Common myeloid progenitor, CD34-positive (primary cell): ENCODE data around the gene SLC22A23.

Experiments used
- CTCF ChIA-PET: fragments of 350-600 bp; sonication (Branson Sonifier 250); formaldehyde crosslinking; loops from one replicate; lab custom pipeline; 2021; ENCODE audit warnings: antibody characterized with exemption; lab: Charles Lee
- POLR2A ChIA-PET: fragments of 350-600 bp; sonication (Branson Sonifier 250); formaldehyde crosslinking; loops from one replicate; lab custom pipeline; 2021; ENCODE audit warnings: antibody characterized with exemption; lab: Charles Lee
- DNase-seq, 3 donors: peaks; one replicate each; pipeline versions ENCODE4 v3.0.0 to v3.0.0-alpha.2; 2013
- H3K27ac ChIP-seq, 2 experiments: 1 replicate in 1 of 2; 2 replicates in 1 of 2; pipeline ENCODE4 v1.7.0; 2013; ENCODE audit warnings: inconsistent platforms in 2 of 2, low read length in 2 of 2, mild to moderate bottlenecking in 2 of 2, low read depth in 1 of 2, moderate library complexity in 1 of 2; ENCODE audit not compliant: severe bottlenecking in 2 of 2, insufficient read depth in 1 of 2, poor library complexity in 1 of 2
- H3K27me3 ChIP-seq, 5 experiments: replicated peaks in 2 of 5; 1 replicate in 3 of 5; 2 replicates in 2 of 5; pipeline versions ENCODE4 v1.6.1 to v1.7.0; 2013; ENCODE audit warnings: low read length in 4 of 5, mild to moderate bottlenecking in 2 of 5, moderate library complexity in 2 of 5, inconsistent platforms in 1 of 5; ENCODE audit not compliant: insufficient read depth in 5 of 5, control insufficient read depth in 4 of 5
- H3K36me3 ChIP-seq, 4 experiments: 1 replicate in 2 of 4; 2 replicates in 2 of 4; pipeline versions ENCODE4 v1.6.1 to v1.7.0; 2013; ENCODE audit warnings: low read length in 3 of 4, control low read depth in 1 of 4, mild to moderate bottlenecking in 1 of 4; ENCODE audit not compliant: control insufficient read depth in 4 of 4, insufficient read depth in 4 of 4
- H3K4me1 ChIP-seq, 4 experiments: 1 replicate in 3 of 4; 2 replicates in 1 of 4; pipeline versions ENCODE4 v1.6.1 to v1.7.1; 2013; ENCODE audit warnings: low read length in 3 of 4, mild to moderate bottlenecking in 3 of 4, control low read depth in 1 of 4, inconsistent platforms in 1 of 4, moderate library complexity in 1 of 4; ENCODE audit not compliant: control insufficient read depth in 4 of 4, insufficient read depth in 4 of 4; ENCODE audit errors: control extremely low read depth in 1 of 4
- H3K4me3 ChIP-seq, 7 experiments: 1 replicate in 4 of 7; 2 replicates in 3 of 7; pipeline versions ENCODE4 v1.5.1 to v1.7.0; 2013; ENCODE audit warnings: mild to moderate bottlenecking in 7 of 7, low read length in 6 of 7, moderate library complexity in 6 of 7, inconsistent platforms in 2 of 7, low read depth in 2 of 7, control low read depth in 1 of 7; ENCODE audit not compliant: insufficient read depth in 4 of 7, control insufficient read depth in 1 of 7; ENCODE audit errors: extremely low read depth in 1 of 7
- H3K9me3 ChIP-seq, 5 experiments: 1 replicate in 4 of 5; 2 replicates in 1 of 5; pipeline versions ENCODE4 v1.6.1 to v1.7.1; 2013; ENCODE audit warnings: low read length in 4 of 5, mild to moderate bottlenecking in 2 of 5, inconsistent platforms in 1 of 5, low read depth in 1 of 5, moderate library complexity in 1 of 5; ENCODE audit not compliant: control insufficient read depth in 4 of 5, insufficient read depth in 2 of 5; ENCODE audit errors: control extremely low read depth in 1 of 5
- WGBS: methylation state at CpG from one replicate; pipeline ENCODE4 v1.1.5; 2013; ENCODE audit not compliant: insufficient coverage; 5-methylcytosine and 5-hydroxymethylcytosine counted together

Gene SLC22A23

DNA sequence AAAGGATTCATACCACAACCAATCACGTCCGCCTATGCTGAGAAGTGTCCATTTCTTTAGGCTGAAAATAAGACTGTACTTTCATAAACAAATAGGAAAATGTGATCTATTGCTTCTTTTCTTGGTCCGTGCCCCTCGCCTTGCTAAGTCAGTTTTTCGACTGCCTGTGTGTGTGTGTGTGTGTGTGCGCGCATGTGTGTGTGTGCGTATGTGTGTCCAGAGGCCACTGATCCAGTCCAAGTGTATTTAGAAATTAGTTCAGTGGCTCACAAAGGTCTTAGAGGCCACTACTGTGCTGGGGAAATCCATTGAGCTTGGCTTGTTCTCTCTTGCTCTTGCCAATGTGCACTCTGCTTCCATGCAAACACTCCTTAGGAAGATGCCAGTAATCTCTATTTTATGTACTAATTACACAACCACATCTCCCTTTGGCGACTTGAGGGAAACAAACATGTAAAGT is 50.5 kb downstream of the SLC22A23 start:
- 90% methylated on average over 2 of the region's 9 CpGs for WGBS
- no peak for DNase-seq
- H3K27ac ChIP-seq: no peak overlapping the region
- H3K36me3 ChIP-seq: no peaks in the 10 kb centered on the region
- H3K27me3 ChIP-seq: peaks cover 0 to 2% (median 0%) of the 10 kb centered on the region in 5 experiments
- CTCF ChIA-PET: no interaction called here
- H3K9me3 ChIP-seq: no peaks in the 10 kb centered on the region
- peaks cover 0 to 9% (median 2%) of the 10 kb centered on the region in 4 experiments for H3K4me1 ChIP-seq
- POLR2A ChIA-PET: no interaction called here
- no peak overlapping the region for H3K4me3 ChIP-seq

DNA sequence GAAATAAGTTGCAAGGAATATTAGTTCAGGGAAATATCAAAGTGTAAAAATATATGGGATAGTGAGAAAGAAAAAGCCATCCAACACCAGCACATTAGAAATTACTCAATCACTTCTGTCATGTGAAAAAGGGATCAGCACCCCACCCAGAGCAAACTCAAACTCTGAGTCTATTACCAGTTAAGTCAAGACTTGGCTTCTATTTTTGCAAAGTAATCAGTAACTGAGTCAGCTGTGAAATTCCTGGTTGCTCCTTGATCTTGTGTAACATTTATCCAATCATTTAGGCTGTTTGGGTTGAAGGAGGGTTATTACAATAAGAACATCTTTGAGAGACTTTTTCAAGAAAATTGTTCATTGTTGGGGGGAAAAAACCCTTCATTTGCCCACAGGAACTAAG is 51.2 kb downstream of the SLC22A23 start:
- Histone ChIP-seq H3K4me3 (no peak overlapping the region), H3K36me3 (no peaks in the 10 kb centered on the region), H3K9me3 (no peaks in the 10 kb centered on the region), H3K4me1 (peaks cover 0 to 5% (median 0%) of the 10 kb centered on the region in 4 experiments), H3K27ac (no peak overlapping the region), H3K27me3 (peaks cover 0 to 1% (median 0%) of the 10 kb centered on the region in 5 experiments)
- DNase-seq: no peak
- POLR2A ChIA-PET: no interaction called here
- CTCF ChIA-PET: no interaction called here

DNA sequence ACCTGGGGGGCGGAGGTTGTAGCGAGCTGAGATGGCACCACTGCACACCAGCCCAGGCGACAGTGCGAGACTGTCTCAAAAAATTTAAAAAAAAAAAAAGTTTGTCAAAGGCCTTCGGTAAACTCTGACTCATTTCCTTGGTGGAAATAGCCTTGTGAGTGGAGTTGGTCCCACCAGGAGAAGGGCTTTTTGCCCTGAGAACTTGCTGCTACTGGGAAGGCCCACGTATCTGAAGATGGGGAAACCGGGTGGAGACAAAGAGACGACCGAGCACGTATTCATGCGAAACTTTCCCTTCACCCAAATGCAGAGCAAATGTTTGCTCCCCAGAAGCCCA is 51.7 kb downstream of the SLC22A23 start:
- CTCF ChIA-PET: interaction anchor here (0.6 to 0.7 kb wide), 2 partner anchors 336 to 593 kb away, joined by 3 read pairs; no protein-coding TSS in a partner anchor
- DNase-seq: no peak
- no peaks in the 10 kb centered on the region for H3K27me3 ChIP-seq
- no peaks in the 10 kb centered on the region for H3K9me3 ChIP-seq
- peaks cover 0 to 4% (median 0%) of the 10 kb centered on the region in 4 experiments for H3K4me1 ChIP-seq
- H3K36me3 ChIP-seq: no peaks in the 10 kb centered on the region
- no peak overlapping the region for H3K4me3 ChIP-seq
- POLR2A ChIA-PET: no interaction called here
- H3K27ac ChIP-seq: no peak overlapping the region
- 95% methylated on average over 5 of the region's 11 CpGs for WGBS

DNA sequence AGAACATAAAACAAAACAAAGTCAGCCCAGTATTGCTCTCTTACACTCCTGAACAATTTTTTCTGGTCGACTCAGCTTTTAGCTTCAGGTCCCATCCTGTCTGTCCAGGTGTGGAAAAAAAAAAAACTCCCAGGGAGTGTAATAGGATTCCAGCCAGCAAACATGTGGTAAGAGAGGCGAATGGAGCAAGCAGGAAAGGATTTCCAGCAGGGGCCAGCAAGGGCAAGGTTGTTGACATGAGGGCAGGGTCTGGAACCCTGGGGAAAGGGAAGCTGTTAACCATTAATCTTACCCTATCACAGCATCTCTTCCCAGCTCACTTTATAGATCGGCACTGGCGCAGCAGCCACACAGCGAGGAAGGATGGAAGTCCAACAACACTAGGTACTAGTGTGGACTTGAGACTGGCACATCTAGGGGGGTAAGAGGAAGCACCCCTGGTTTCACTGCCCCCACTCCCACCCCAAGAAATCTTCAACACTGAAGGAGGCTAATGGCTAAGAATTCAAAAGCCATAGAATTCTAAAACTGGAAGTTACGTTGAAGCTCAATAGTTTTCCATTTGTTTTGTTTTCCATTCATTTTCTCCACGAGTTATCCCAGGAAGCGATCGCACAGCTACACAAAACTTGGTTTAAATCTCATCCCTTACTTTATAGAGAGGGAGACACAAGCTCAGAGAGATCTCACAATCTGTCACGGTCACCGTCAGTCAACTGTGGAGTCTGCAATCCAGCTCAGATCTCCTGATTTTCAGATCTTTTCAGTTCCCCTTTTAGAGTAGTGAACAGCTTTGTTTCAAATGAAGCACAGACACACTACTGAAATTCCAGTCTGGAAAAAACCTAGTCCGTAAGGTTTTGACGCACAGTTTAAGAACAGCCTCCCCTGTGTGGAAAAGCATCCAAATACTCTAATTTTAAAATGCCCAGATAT is 53.3 kb downstream of the SLC22A23 start:
- Histone ChIP-seq H3K4me3 (no peak overlapping the region), H3K4me1 (peaks cover 0 to 4% (median 0%) of the 10 kb centered on the region in 4 experiments), H3K36me3 (no peaks in the 10 kb centered on the region), H3K27me3 (no peaks in the 10 kb centered on the region), H3K27ac (no peak overlapping the region), H3K9me3 (no peaks in the 10 kb centered on the region)
- DNase-seq: peak in 1 of 3 donors; percentile 17
- ChIA-PET CTCF (interaction anchor here (0.8 to 1.6 kb wide), 4 partner anchors 10 to 575 kb away, joined by 3 to 5 read pairs (median 4); no protein-coding TSS in a partner anchor), POLR2A (no interaction called here)
- WGBS: 66% methylated on average over 8 of the region's 13 CpGs

DNA sequence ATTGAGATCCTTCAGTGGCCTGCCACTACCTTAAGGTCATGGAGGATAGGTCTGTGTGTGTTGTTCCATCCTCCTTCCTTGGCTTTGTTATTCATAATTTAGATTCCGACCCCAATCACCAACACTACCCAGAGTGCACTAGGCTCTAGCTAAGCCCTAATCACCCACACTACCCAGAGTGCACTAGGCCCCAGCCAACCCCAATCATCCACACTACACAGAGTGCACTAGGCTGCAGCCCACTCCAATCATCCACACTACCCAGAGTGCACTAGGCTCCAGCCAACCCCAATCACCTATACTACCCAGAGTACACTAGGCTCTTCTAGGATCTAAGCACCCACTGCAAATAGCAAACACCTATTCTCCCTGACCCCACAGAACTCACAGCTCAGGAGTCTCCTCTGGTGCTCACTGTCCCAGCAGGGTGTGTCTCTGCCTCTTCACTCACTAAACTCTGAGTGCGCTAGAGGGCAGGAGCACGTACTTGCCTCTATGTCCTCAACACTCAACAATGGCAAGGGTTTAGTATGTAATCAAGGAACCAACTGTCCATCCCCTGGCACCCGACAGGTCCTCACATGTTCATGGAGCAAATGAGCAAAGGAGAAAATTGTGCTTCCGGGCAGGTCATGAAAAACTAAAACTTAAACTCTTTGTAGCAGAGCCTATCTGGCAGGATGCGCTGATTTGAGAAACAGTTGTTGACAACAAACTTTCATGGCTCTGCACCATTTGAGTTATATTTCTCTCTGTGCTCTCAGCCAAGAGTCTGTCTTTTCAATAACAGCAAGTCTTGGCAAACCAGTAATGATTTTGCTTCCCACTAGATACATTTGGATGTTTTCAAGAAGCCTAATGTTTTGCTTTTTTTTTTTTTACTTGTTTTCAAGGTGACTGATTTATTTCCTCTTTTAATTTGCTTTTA is 54.3 kb downstream of the SLC22A23 start:
- ChIA-PET POLR2A (no interaction called here), CTCF (no interaction called here)
- DNase-seq: no peak
- Histone ChIP-seq H3K4me1 (peaks cover 0 to 4% (median 0%) of the 10 kb centered on the region in 4 experiments), H3K27me3 (no peaks in the 10 kb centered on the region), H3K9me3 (no peaks in the 10 kb centered on the region), H3K4me3 (no peak overlapping the region), H3K27ac (no peak overlapping the region), H3K36me3 (no peaks in the 10 kb centered on the region)
- whole genome bisulfite sequencing: 91% methylated on average over 6 of the region's 6 CpGs

DNA sequence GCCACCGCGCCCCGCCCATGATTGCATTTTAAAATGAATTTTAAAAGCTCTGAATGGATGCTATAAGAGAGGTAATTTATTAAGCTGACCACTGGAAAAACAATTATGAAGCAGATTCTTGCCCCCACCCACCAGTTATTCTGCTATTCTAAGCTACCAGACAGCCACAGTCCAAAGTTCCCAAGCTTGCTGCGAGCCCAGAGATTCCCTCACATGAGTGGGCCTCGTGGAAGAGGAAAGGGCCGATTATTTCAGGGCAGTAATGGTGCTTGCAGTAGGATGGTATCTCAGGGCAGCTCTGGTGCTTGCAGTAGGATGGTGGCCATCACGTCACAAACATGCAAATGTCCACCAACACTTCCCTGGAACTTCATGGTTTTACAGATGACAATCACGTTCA is 56.7 kb downstream of the SLC22A23 start:
- Histone ChIP-seq H3K36me3 (no peaks in the 10 kb centered on the region), H3K4me1 (peaks cover 0 to 4% (median 0%) of the 10 kb centered on the region in 4 experiments), H3K9me3 (no peaks in the 10 kb centered on the region), H3K4me3 (no peak overlapping the region), H3K27ac (no peak overlapping the region), H3K27me3 (no peaks in the 10 kb centered on the region)
- ChIA-PET POLR2A (interaction anchor here (0.6 kb wide), 1 partner anchor 337 kb away, joined by 3 read pairs; no protein-coding TSS in a partner anchor), CTCF (no interaction called here)
- no peak for DNase-seq
- 90% methylated on average over 2 of the region's 8 CpGs for WGBS
